ENCODE results near the gene SERGEF.

The SERGEF gene

DNA sequence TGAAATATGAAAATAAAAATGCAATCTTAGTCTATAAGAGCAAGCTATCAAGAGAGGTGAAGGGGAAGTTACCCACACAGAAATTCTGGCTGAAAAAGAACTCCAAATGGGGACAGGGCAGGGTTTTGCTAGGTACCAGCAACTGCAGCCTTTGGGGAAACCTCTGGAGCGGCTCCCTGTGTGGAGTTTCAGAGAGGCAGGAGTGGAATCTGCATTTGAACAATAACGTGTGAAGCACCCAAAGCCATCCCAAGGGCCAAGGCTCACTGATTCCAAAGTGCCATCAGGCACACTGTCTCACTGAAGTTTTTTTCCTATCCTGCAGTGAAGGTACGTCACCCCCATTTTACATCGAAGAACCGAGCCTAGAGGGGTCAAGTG lies 190.5 kb downstream of the SERGEF start:
- Histone ChIP-seq H3K36me3 (no peaks in the 10 kb centered on the region), H3K27ac (no peak overlapping the region), H3K4me3 (ENCODE audit: low read depth in 1 of 2, low read length in 1 of 2) (no peak overlapping the region), H3K4me1 (ENCODE audit: control insufficient read depth in 1 of 2, insufficient read depth in 1 of 2, low read depth in 1 of 2, low read length in 1 of 2) (peaks cover 15 to 22% of the 10 kb centered on the region in 2 experiments), H3K9me3 (no peaks in the 10 kb centered on the region), H3K27me3 (no peaks in the 10 kb centered on the region)
- TF ChIP-seq CTCF (IDR thresholded peaks at IDR 0.05), result no peak

GRCh38 chr11:17821648-17822400 lies 191.0 kb downstream of the SERGEF start:
- Histone ChIP-seq H3K9me3 (no peaks in the 10 kb centered on the region), H3K4me1 (ENCODE audit: control insufficient read depth in 1 of 2, insufficient read depth in 1 of 2, low read depth in 1 of 2, low read length in 1 of 2) (peaks cover 15 to 22% of the 10 kb centered on the region in 2 experiments), H3K27ac (no peak overlapping the region), H3K36me3 (no peaks in the 10 kb centered on the region), H3K27me3 (no peaks in the 10 kb centered on the region), H3K4me3 (ENCODE audit: low read depth in 1 of 2, low read length in 1 of 2) (no peak overlapping the region)
- TF ChIP-seq CTCF (IDR thresholded peaks at IDR 0.05), result no peak

DNA sequence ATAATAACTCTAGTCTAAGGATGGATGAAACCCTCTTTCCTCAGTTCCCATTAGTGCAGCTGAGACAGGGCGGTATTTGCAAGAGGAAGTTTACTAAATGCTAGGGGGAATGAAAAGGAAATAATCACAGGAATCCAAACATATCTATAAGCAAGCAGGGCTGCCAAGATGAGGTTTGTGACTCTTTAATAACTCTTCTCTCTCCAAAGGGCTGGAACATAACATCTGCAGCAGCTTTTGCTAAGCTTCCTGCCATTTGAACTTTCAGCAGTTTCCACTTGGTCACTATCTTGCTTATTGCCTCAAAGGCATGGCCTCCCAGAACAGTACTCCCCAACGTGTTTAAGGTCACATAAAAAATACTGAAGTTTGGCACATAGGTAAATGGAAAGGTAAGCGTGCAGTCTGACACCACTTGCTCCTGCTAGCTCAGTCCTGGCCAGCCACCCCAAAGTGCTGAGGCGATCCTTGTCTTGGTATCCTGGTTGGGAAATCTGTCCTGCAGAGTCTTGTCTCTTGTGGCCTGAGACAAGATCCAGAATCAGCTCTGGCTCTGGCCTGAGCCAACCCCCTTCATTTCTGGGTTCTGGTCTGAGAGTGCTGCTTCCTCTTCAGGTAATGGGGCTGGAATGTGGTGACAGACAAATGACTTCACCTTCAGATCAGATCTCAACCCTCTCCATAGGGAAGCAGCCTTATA lies 196.5 kb downstream of the SERGEF start:
- peaks cover 2 to 5% of the 10 kb centered on the region in 2 experiments for H3K4me1 ChIP-seq (ENCODE audit: control insufficient read depth in 1 of 2, insufficient read depth in 1 of 2, low read depth in 1 of 2, low read length in 1 of 2)
- no peaks in the 10 kb centered on the region for H3K27me3 ChIP-seq
- no peak overlapping the region for H3K4me3 ChIP-seq (ENCODE audit: low read depth in 1 of 2, low read length in 1 of 2)
- H3K9me3 ChIP-seq, result no peaks in the 10 kb centered on the region
- H3K36me3 ChIP-seq, result no peaks in the 10 kb centered on the region
- H3K27ac ChIP-seq, result no peak overlapping the region
- TF ChIP-seq CTCF (IDR thresholded peaks at IDR 0.05), result no peak

- H3K9me3 ChIP-seq, result no peaks in the 10 kb centered on the region
- no peak overlapping the region for H3K27ac ChIP-seq
- H3K36me3 ChIP-seq, result no peaks in the 10 kb centered on the region
- no peak overlapping the region for H3K4me3 ChIP-seq (ENCODE audit: low read depth in 1 of 2, low read length in 1 of 2)
- no peaks in the 10 kb centered on the region for H3K4me1 ChIP-seq (ENCODE audit: control insufficient read depth in 1 of 2, insufficient read depth in 1 of 2, low read depth in 1 of 2, low read length in 1 of 2)
- no peak for TF ChIP-seq CTCF (IDR thresholded peaks at IDR 0.05)
- no peaks in the 10 kb centered on the region for H3K27me3 ChIP-seq
These were observed 198.3 kb downstream of the SERGEF start for GRCh38 chr11:17814546-17814945.

- Histone ChIP-seq H3K9me3 (no peaks in the 10 kb centered on the region), H3K36me3 (no peaks in the 10 kb centered on the region), H3K4me3 (ENCODE audit: low read depth in 1 of 2, low read length in 1 of 2) (no peak overlapping the region), H3K27me3 (no peaks in the 10 kb centered on the region), H3K4me1 (ENCODE audit: control insufficient read depth in 1 of 2, insufficient read depth in 1 of 2, low read depth in 1 of 2, low read length in 1 of 2) (no peaks in the 10 kb centered on the region), H3K27ac (no peak overlapping the region)
- TF ChIP-seq CTCF (IDR thresholded peaks at IDR 0.05), result no peak
These were observed 199.3 kb downstream of the SERGEF start for GRCh38 chr11:17813391-17814059.
